ENCODE measurements around the gene KRAS. TPM values are rescaled to one million over a fixed set of nuclear protein-coding genes. Genes with fewer than 3 reads are reported as not detected.
A peak's percentile ranks its signal among the peaks of the same experiment; 100 is the strongest.
"Not testable (repeated sequence)": the region's sequence is repeated elsewhere in the genome, so short reads cannot be mapped to it uniquely, and the experiment has no call there.

The KRAS gene
- total RNA-seq (ENCODE audit: insufficient read depth, low replicate concordance): 27.4 TPM

GRCh38 chr12:25250744-25251730 lies at the start of gene KRAS:
Gene KRAS (minus strand): TSS chr12:25250929.
- DNase-seq (ENCODE audit: low spot score): peak; percentile 99

DNA sequence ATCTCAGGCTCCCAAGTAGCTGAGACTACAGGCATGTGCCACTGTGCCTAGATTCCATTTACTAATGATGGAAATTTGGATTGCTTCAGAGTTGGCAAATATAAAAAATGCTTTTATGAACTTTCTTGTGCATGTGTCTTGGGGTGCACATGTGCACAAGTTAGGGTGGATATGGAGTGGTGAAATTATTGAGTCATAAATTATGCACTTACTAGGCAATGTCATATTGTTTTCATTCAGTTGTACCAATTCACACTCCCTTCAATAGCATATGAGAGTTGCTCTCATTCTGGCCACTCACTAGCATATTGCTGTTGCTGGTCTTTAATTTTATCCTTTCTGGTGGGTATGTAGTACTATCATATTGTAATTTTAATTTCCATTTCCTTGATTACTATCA lies 45.7 kb upstream of the KRAS start:
- DNase-seq (ENCODE audit: low spot score): no peak

DNA sequence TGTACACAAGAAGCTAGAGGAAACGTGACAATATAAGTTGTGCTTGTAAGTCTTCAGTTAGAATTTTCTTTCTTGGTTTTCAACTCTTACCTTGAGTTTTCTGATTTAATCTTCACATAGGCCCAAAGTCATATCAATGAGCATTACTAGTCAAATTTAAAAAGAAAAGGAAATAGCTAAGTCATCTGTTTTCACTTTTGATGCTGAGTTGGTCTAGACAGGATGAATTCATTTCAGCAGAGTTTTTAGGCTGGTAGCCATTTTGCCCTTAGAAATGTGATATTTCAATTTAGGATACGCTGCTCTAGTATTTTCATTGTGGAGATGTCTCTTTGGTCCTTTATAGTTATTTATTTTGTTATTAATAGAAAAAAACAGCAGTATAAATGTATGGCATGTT lies 44.6 kb upstream of the KRAS start:
- DNase-seq (ENCODE audit: low spot score): no peak

DNA sequence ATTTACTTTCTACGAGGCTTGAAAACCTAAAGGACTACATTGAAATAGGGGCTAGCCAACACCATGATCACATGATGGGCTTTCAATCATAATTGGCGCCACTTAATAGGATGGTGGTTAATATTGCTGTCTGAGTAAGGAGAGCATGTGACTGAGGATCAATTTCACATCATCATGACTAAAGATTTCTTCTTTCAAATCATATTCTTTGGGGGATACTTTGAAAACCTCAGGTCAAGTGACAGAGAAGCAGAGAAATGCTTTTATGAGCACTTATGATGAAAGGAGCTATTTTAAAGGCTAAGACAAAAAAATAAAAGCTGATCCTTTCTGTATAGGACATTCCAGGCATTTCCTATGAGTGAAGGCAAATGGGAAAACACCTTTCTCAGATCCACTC lies 42.9 kb upstream of the KRAS start:
- no peak for DNase-seq (ENCODE audit: low spot score)

GRCh38 chr12:25292810-25293221 lies 42.1 kb upstream of the KRAS start:
- DNase-seq (ENCODE audit: low spot score): not testable (repeated sequence)

- no peak for DNase-seq (ENCODE audit: low spot score)
Measured at GRCh38 chr12:25287610-25288009, 36.9 kb upstream of the KRAS start.

DNA sequence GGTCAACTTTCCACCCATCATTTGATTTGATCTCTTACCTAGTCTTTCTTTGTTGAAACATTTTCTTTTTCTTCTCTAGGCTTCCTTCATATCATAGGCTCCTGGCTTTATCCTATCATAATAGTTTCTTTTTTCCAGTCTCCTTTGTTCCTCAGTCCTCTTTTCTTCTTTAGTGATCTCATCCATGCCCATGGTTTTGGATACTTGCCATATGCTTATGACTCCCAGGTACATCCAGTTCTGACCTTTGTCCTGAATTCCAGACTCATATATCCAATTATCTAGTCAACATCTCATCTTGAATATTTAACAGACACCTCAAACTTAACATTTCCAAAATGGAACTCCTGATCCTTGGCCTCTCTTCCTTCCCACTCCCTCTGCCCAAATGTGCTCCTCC lies 36.1 kb upstream of the KRAS start:
- DNase-seq (ENCODE audit: low spot score): no peak

DNA sequence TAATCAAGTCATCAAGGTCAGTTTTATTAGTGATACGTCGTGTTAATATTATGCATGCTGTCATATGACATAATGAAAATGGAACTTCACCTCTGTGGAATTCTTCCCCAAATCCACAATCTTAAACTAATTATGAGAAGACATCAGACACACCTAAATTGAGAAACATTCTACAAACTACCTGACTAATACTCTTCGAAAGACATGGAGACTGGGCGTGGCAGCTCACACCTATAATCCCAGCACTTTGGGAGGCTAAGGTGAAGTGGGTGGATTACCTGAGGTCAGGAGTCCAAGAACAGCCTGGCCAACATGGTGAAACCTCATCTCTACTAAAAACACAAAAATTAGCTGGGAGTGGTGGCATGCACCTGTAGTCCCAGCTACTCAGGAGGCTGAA lies 33.3 kb upstream of the KRAS start:
- DNase-seq (ENCODE audit: low spot score): no peak

- DNase-seq (ENCODE audit: low spot score): no peak
Measured at GRCh38 chr12:25283006-25283405, 32.3 kb upstream of the KRAS start.

- DNase-seq (ENCODE audit: low spot score): no peak
Measured at GRCh38 chr12:25280082-25280481, 29.4 kb upstream of the KRAS start.

DNA sequence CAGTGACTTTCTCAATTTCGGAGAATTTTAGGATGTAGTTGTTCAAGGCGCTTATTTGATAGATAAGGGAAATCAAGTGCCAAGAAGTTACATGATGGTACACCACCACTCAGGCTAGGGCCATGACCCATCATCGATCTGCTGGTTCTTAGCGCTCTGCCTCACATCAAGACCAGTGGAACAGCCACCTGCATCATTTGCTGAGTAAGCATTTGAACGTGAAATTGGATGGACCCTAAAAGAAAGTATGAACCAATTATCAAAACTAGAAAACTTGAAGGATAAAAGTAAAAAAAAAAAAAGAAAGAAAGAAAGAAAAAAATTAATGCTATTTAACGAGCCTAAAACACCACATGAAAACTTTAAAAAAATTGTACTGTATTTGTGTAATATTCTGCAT lies 27.5 kb upstream of the KRAS start:
- DNase-seq (ENCODE audit: low spot score): no peak

DNA sequence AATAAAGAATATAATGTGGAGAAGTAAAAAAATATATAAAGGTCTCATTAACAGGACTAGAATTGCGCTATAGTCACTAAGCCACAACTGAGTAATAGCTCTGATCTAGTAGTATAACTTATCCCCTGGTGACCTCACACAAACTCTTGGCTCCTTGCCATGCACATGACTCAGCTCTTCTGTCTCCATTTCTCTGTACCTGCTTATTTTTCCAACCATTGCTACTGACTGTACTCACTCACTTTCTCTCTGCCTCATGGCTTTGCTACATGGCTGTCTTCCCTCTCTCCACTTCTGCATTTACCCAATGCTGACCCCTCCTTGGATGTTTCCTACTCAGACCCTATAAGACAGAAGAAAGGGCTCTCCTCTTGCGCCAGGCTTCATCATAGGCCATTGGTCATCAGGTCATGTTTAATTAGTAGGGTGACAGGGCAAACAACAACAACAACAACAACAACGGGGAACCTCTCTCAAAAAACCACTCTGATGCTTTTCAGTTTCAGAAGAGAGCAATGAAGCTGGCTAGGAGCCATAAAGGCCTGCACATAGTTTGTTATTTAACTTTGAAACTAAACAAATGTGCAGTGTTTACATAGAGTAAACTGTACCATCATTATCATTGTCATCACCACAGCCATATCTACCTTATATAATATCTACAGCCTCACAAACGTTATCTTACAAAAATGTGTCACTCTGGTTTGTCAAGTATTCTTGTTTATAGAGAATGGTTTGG lies 25.6 kb upstream of the KRAS start:
- DNase-seq (ENCODE audit: low spot score): peak; percentile 61

GRCh38 chr12:25271486-25272098 lies 20.9 kb upstream of the KRAS start:
- DNase-seq (ENCODE audit: low spot score): no peak

- DNase-seq (ENCODE audit: low spot score): no peak
Measured at GRCh38 chr12:25269701-25270100, 19.0 kb upstream of the KRAS start.

- DNase-seq (ENCODE audit: low spot score): peak; percentile 70
Measured at GRCh38 chr12:25266497-25266896, 15.8 kb upstream of the KRAS start.

DNA sequence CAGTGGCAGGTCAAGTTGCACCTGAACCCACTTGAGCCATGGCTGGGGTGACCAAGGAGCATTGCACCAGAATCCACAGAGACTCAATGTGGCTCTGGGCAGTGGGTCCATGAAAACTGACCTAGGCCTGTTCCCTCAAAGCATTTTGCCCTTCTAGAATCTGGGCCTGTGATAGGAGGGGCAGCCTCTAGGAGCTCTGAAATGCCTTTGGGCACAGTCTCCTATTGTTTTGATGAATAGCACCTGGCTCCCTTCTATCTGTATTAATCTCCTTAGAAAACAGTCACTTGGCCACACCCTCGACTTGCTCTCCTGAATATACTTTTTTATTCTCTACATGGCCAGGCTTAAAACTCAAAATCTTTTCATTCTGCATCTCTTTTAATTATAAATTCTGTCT lies 14.1 kb upstream of the KRAS start:
- DNase-seq (ENCODE audit: low spot score): no peak

DNA sequence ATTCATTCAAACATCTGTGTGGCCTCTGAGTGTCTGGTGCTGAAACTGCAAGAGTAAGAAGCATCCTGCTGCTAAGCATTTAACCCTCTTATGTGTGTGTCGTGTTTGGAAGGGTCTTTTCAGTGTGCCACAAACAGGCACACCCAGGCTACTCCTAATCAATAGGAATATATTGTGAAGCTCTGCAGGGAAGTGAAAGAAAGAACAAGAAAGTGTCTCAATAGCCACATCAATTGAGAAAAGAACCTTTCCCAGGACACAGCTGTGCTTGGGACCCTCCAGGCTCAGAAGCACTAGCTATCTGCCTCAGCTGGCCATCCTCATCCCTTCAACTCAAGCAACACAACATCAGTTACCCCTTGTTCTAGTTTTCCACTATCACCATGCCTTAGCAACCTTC lies 13.4 kb upstream of the KRAS start:
- DNase-seq (ENCODE audit: low spot score): no peak

DNA sequence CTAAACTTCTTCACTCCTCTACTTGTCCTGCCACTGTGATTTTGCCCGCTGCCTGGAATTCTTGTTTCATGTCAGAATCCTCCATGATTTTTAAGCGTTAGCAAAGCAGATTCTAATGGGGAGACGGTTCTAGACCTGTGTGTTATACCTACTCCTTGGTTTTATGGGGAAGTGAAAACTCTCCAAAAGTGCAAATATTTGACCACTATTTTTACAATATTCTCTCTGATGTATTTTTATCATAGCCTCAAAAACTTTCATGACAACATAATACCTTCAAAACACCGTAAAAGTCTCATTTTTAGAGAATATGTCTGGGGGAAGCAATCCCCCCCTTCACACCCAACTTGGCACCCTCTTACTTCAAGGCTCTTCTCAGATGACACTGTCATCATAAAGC lies 12.9 kb upstream of the KRAS start:
- no peak for DNase-seq (ENCODE audit: low spot score)

- no peak for DNase-seq (ENCODE audit: low spot score)
Measured at GRCh38 chr12:25262389-25263074, 11.8 kb upstream of the KRAS start.

DNA sequence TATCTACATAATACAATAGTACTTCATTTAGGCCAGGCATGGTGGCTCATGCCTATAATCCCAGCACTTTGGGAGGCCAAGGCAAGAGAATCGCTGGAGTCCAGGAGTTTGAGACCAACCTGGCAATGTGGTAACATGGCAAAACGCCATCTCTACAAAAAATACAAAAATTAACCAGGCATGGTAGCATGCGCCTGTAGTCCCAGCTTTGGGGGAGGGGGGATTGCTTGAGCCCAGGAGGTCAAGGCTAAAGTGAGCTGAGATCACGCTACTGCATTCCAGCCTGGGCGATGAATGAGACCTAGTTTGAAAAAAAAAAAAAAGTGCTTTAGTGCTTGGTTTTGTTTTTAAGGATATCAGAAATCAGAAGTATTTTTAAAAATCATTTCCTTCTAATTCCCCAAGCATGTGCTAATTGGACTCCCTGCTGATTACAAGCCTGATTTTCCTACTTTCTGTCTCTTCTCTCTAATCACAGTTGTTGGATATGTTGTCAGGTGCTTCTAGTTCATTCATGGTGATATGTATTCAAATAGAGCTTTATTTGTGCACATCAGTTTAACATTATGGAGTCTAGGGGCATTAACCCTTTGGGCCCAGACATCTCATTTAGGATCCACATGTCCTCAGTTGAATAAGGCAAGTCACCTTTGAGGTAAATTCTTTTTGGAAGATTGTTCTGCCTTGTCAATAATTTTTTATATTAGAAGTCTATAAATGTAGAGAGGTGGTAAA lies 7.0 kb upstream of the KRAS start:
- no peak for DNase-seq (ENCODE audit: low spot score)

DNA sequence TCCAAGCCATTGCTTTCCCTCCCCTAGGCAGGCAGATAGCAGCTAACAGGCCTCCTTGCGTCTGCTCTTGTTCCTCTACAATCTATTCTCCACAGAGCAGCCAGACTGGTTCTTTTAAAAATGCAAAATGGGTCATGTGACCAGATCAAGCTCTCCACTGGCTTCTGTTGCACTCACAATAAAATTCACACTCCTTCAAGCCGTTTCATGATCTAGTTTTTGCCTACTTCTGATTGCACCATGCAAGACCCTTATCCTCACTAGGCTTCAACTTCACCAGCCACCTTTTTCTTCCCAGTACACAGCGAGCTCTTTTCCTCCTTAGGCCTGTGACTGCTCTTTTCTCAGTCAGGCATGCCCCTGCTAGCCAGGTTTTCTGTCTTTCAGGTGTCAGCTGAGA lies 6.1 kb upstream of the KRAS start:
- DNase-seq (ENCODE audit: low spot score): peak; percentile 41
